Measurements from ENCODE around the gene AGPAT4.

The AGPAT4 gene

GRCh38 chr6:161218222-161218621 lies 55.6 kb downstream of the AGPAT4 start:
- no peaks in the 10 kb centered on the region for H3K9me3 ChIP-seq
- intact Hi-C loops (cut with DNase I; ENCODE audit: low total_unique reads), result no loop called here
- no peak overlapping the region for H3K4me3 ChIP-seq
- H3K4me1 ChIP-seq, result no peaks in the 10 kb centered on the region
- no peaks in the 10 kb centered on the region for H3K27me3 ChIP-seq
- peaks cover 0 to 5% (median 4%) of the 10 kb centered on the region in 3 donors for H3K36me3 ChIP-seq
- no peak overlapping the region for H3K27ac ChIP-seq
- TF ChIP-seq CTCF (IDR thresholded peaks at IDR 0.05), result no peak
- no peak for DNase-seq

- Histone ChIP-seq H3K4me3 (no peak overlapping the region), H3K36me3 (peaks cover 0 to 5% (median 4%) of the 10 kb centered on the region in 3 donors), H3K27ac (no peak overlapping the region), H3K9me3 (no peaks in the 10 kb centered on the region), H3K4me1 (no peaks in the 10 kb centered on the region), H3K27me3 (no peaks in the 10 kb centered on the region)
- intact Hi-C loops (cut with DNase I; ENCODE audit: low total_unique reads), result no loop called here
- no peak for TF ChIP-seq CTCF (IDR thresholded peaks at IDR 0.05)
- no peak for DNase-seq
Measured at GRCh38 chr6:161217628-161218027, 56.2 kb downstream of the AGPAT4 start.

DNA sequence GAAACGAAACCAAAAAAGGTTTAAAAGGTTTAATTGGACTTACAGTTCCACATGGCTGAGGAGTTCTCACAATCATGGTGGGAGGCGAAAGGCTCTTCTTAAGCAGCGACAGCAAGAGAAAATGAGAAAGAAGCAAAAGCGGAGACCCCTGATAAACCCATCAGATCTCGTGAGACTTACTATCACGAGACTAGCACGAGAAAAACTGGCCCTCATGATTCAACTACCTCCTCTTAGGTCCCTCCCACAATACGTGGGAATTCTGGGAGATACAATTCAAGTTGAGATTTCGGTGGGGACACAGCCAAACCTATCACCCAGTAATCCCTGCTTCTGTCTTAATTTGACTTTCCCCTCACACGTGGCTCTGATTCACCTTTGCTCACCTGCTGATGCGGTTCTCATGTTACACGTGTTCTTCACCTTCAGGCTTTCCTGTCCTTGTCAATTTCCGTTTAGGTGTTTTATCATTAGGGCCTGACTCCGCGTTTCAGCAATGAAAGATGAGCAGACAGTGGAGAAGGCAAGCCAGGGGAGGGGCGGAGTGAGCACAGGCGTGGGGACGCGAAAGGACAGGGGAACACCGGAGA lies 57.1 kb downstream of the AGPAT4 start:
- Histone ChIP-seq H3K4me3 (no peak overlapping the region), H3K27me3 (no peaks in the 10 kb centered on the region), H3K36me3 (peaks cover 0 to 5% (median 4%) of the 10 kb centered on the region in 3 donors), H3K4me1 (no peaks in the 10 kb centered on the region), H3K27ac (no peak overlapping the region), H3K9me3 (no peaks in the 10 kb centered on the region)
- DNase-seq, result no peak
- intact Hi-C loops (cut with DNase I; ENCODE audit: low total_unique reads), result no loop called here
- TF ChIP-seq CTCF (IDR thresholded peaks at IDR 0.05), result no peak

- H3K4me1 ChIP-seq, result no peaks in the 10 kb centered on the region
- H3K27me3 ChIP-seq, result no peaks in the 10 kb centered on the region
- intact Hi-C loops (cut with DNase I; ENCODE audit: low total_unique reads), result no loop called here
- H3K36me3 ChIP-seq, result peaks cover 0 to 5% (median 4%) of the 10 kb centered on the region in 3 donors
- H3K27ac ChIP-seq, result no peak overlapping the region
- no peak for TF ChIP-seq CTCF (IDR thresholded peaks at IDR 0.05)
- no peaks in the 10 kb centered on the region for H3K9me3 ChIP-seq
- no peak for DNase-seq
- no peak overlapping the region for H3K4me3 ChIP-seq
Measured at GRCh38 chr6:161215876-161216615, 57.8 kb downstream of the AGPAT4 start.

DNA sequence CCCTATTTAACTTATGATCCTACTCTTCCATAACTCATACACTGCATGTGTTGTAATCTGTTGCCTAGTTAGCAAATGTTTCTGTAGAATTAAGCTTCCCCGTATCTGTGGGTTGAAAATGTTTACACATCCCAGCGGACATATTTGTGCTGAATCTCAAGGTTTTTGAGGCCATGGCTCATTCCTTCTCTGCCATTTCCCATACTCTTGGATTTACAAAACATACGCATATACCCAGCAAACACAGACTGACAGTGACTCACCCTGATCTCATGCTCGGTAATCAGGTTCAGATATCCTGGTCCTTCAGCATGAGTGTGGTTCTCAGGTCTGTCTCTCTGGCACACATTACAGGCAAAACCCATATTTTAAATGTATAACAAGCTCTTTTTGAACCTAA lies 58.7 kb downstream of the AGPAT4 start:
- Histone ChIP-seq H3K27me3 (no peaks in the 10 kb centered on the region), H3K4me3 (no peak overlapping the region), H3K36me3 (peaks cover 0 to 5% (median 4%) of the 10 kb centered on the region in 3 donors), H3K27ac (no peak overlapping the region), H3K4me1 (no peaks in the 10 kb centered on the region), H3K9me3 (no peaks in the 10 kb centered on the region)
- TF ChIP-seq CTCF (IDR thresholded peaks at IDR 0.05), result no peak
- intact Hi-C loops (cut with DNase I; ENCODE audit: low total_unique reads), result no loop called here
- DNase-seq, result no peak

All from tibial artery (tissue), 4 donors.